Prostate gland (tissue), 2 donors: Measurements from ENCODE around the gene OTOG. TPM values are rescaled to one million over a fixed set of nuclear protein-coding genes. Genes with fewer than 3 reads are reported as not detected.

Source experiments
- DNase-seq: peaks from one replicate; pipeline ENCODE4 v3.0.0-alpha.2; 2019; ENCODE audit warnings: low spot score
- H3K27ac ChIP-seq, 2 donors: fragments of 200-600 bp; sonication (generic); 2 replicates each; pipeline ENCODE4 v1.5.1; 2017 to 2019
- H3K27me3 ChIP-seq: fragments of 200-600 bp; sonication (generic); replicated peaks from 2 replicates; pipeline ENCODE4 v1.5.1; 2019; ENCODE audit not compliant: insufficient read depth
- H3K36me3 ChIP-seq, 2 donors: fragments of 200-600 bp; sonication (generic); 1 replicate in 1 of 2; 2 replicates in 1 of 2; pipeline versions ENCODE4 v1.5.1 to v1.8.1; 2017 to 2019
- H3K4me1 ChIP-seq: fragments of 200-600 bp; sonication (generic); replicated peaks from 2 replicates; pipeline ENCODE4 v1.5.1; 2019
- H3K4me3 ChIP-seq, 2 donors: fragments of 200-600 bp; sonication (generic); 2 replicates each; pipeline ENCODE4 v1.5.1; 2017 to 2019
- H3K9me3 ChIP-seq: fragments of 200-600 bp; sonication (generic); 2 replicates; pipeline ENCODE4 v1.5.1; 2017
- CTCF ChIP-seq, 4 experiments: fragments of 200-600 bp in 2 of 4; fragments of 450-650 bp in 2 of 4; sonication (generic) in 2 of 4; IDR thresholded peaks; 1 replicate in 3 of 4; 2 replicates in 1 of 4; pipeline ENCODE4 v1.5.1; 2016 to 2019; ENCODE audit warnings: antibody characterized with exemption in 4 of 4, mild to moderate bottlenecking in 2 of 4, moderate library complexity in 2 of 4
- POLR2A ChIP-seq: fragments of 450-650 bp; IDR thresholded peaks from one replicate; pipeline ENCODE4 v1.6.1; 2016; ENCODE audit warnings: antibody characterized with exemption, mild to moderate bottlenecking
- POLR2AphosphoS5 ChIP-seq: sonication (generic); formaldehyde crosslinking; IDR thresholded peaks from one replicate; pipeline ENCODE4 v1.6.1; 2017; ENCODE audit warnings: antibody characterized with exemption
- WGBS: methylation state at CpG from one replicate; pipeline ENCODE4 v1.1.5; 2018; 5-methylcytosine and 5-hydroxymethylcytosine counted together
- intact Hi-C: fragments of 100-400 bp; cut with DNase I; formaldehyde crosslinking; loops from one replicate; pipeline ENCODE4 v1.14.2; 2022
- total RNA-seq, 2 donors: library from RNA; depleted of rRNA; stranded (reverse); fragments of >200 nt; gene quantifications; one replicate each; pipeline ENCODE4 v1.1.0, GENCODE V29; 2016

Gene OTOG
- total RNA-seq, 2 donors from 2014 or later: 0.34 TPM; not detected in 1

- no peak for DNase-seq
- no peaks in the 10 kb centered on the region for H3K36me3 ChIP-seq
- TF ChIP-seq CTCF (IDR thresholded peaks at IDR 0.05) (no peak), POLR2AphosphoS5 (no peak), POLR2A (no peak)
- no peaks in the 10 kb centered on the region for H3K27me3 ChIP-seq
- WGBS: 83% methylated on average over 12 of the region's 12 CpGs
- H3K4me3 ChIP-seq: no peak overlapping the region
- no peak overlapping the region for H3K27ac ChIP-seq
- intact Hi-C loops: no loop called here
- H3K4me1 ChIP-seq: no peaks in the 10 kb centered on the region
- no peaks in the 10 kb centered on the region for H3K9me3 ChIP-seq
Observed at GRCh38 chr11:17609291-17610084, 62.4 kb downstream of the OTOG start.

GRCh38 chr11:17610085-17610894 is 63.2 kb downstream of the OTOG start:
- Histone ChIP-seq H3K36me3 (no peaks in the 10 kb centered on the region), H3K4me3 (no peak overlapping the region), H3K4me1 (no peaks in the 10 kb centered on the region), H3K9me3 (no peaks in the 10 kb centered on the region), H3K27me3 (no peaks in the 10 kb centered on the region), H3K27ac (no peak overlapping the region)
- intact Hi-C loops: no loop called here
- no peak for DNase-seq
- TF ChIP-seq CTCF (IDR thresholded peaks at IDR 0.05) (no peak), POLR2AphosphoS5 (no peak), POLR2A (no peak)
- WGBS: 80% methylated on average over 17 of the region's 17 CpGs

- Histone ChIP-seq H3K27me3 (no peaks in the 10 kb centered on the region), H3K36me3 (no peaks in the 10 kb centered on the region), H3K4me3 (no peak overlapping the region), H3K4me1 (no peaks in the 10 kb centered on the region), H3K9me3 (no peaks in the 10 kb centered on the region), H3K27ac (no peak overlapping the region)
- WGBS: 82% methylated on average over 11 of the region's 12 CpGs
- no peak for DNase-seq
- intact Hi-C loops: no loop called here
- no peak for TF ChIP-seq POLR2A
- no peak for TF ChIP-seq CTCF (IDR thresholded peaks at IDR 0.05)
- TF ChIP-seq POLR2AphosphoS5: no peak
Observed at GRCh38 chr11:17611049-17611448, 64.0 kb downstream of the OTOG start.

- no peak for DNase-seq
- Histone ChIP-seq H3K9me3 (no peaks in the 10 kb centered on the region), H3K36me3 (no peaks in the 10 kb centered on the region), H3K4me3 (no peak overlapping the region), H3K27me3 (no peaks in the 10 kb centered on the region), H3K4me1 (no peaks in the 10 kb centered on the region), H3K27ac (no peak overlapping the region)
- WGBS: 87% methylated on average over 13 of the region's 13 CpGs
- intact Hi-C loops: no loop called here
- TF ChIP-seq CTCF (IDR thresholded peaks at IDR 0.05) (no peak), POLR2AphosphoS5 (no peak), POLR2A (no peak)
Observed at GRCh38 chr11:17611503-17612220, 64.6 kb downstream of the OTOG start.
